GM18499 (cell line): ENCODE data around the gene TFG.

Experiments
- ATAC-seq: cut with Tn5 transposase; IDR thresholded peaks from one replicate; pipeline ENCODE4 v1.9.1; 2021; ENCODE audit warnings: moderate number of reproducible peaks; ENCODE audit not compliant: insufficient read depth, unreplicated experiment

Gene TFG

DNA sequence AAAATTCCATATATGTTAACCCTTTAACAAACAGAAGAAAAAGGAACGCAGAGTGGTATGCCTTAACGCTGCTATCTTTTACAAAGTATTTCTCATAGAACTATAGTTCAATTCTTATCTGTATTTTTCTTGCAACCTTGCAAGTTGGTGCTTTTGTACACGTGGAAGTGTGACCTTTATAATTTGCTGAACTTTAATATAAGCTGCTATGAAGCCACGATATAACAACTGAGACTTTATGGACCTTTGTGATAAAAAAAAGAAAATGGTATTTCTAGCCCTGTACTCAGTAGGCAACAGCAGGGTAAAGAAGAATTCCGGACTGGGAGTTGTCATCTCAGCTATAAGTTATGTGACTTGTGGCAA, 6.3 kb upstream of the TFG start:
- ATAC-seq, result no peak

DNA sequence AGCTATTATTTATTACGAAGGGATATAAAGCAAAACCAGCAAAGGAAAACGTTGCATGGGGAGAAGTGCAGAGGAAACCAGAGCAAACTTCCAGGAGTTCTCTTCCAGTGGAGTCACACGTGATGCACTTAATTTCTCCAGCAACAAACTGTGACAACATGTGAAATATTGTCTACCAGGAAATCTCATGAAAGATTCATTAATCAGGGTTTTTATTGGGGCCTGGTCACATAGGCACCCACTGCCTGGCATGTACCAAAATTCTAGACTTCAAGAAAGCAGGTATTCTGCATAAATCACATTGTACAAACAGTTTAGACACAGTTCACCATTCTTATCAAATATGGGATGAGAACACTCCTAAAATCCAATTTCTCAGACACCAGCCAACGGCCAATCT, 5.4 kb upstream of the TFG start:
- no peak for ATAC-seq

DNA sequence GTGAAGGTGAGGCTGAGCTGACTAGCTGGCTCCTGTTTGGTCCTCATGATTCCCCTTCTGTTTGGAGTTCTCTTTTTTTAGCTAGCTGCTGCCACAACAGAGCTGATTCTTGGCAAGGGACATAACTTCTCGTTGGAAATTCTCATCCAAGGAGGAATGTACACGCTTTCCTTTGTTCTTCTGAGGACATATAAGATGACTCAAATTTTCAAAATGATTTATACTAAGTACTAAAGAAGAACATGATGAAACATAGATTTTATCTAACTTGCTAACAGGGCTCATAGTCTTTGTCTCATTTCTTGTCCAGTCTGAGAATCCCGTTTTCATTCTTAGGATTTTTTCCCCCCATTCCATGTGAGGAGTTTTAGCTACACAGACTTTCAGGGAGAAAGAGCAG, 2.9 kb upstream of the TFG start:
- ATAC-seq, result no peak

DNA sequence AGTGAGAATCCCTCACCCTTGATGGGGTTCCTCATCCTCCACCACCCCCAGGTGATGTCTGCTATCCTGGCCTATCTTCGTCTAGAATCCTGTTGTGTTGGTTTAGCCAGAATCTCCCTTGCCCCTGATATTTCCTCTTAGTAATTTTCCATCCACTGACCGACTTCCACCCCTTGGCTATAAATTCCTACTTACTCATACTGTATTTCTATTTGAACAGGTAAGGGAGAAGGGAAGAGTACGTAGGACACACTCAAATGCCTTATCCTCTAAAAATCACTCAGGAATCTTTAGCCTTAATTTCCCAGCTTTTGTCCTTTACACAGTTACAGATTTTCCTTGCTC, 678 bp upstream of the TFG start:
- no peak for ATAC-seq

DNA sequence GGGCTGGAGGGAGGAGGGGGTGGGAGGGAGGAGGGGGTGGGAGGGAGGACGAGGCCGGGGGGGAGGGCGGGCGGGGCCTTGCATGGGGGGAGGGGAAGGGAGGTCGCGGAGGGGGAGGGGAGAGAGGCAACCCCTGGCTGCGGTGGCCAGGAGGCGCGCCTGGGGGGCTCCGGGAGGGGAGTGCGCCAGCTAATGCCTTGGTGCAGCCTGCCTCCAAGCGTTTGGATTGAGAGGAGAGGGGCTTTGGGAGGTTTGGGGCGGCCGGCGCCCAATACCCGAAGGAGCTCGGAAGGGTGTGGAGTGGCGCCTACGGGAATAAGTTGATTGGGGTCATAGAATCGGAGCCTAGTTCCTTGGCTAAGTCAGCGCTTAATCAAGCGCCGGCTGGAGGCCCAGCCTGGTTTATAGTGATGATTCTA, 557 bp downstream of the TFG start:
- ATAC-seq, result no peak

DNA sequence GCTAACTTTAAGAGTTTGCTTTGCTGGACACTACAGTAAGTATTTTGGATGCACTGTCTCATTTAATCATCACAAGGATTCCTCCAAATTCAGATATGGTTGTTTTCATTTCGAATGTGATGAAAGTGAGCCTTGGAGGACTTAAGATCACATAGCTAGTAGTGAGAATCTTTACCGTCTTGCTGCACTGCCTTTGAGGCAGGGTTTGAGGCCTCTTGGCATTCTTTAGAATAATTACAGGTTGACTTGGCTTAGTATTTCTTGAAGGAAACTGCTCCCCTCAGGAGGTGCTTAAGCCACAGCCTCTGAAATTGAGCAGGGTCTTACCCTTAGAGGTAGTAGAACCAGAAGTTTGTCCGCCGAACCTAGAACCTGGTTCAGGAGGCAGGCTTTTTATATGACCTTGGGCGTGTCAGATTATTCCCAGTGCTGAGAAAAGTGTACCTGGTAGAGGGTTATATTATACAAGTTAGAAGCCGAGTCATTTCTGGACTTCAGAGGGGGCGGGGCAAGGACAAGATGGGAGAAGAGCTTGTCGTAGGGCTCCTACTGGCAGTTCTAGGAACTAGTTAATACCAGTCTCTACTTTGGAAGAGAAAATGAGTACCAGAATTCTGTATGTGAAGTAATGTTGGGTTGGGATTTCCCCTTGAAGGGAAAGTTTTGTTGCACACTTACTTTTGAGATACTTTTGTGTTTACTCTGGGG, 1.1 kb downstream of the TFG start:
- peak; percentile 30 for ATAC-seq

DNA sequence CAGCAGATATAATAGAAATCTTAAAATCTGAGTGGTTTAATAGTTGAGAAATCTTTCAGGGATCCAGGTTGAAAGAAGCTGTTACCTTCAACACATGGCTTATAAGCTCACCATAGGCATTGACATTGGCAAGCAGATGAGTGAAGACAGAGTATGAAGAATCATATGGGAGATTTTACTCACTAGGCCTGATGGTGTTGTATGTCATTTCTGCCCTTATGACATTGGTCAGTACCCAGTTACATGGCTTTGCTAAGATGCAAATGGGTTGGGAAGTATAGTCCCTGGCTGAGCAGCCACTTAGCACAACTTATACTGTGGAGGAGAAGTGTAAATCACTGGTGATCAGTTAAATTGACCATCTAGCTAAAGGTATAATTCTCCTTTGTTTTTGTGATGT, 5.9 kb downstream of the TFG start:
- no peak for ATAC-seq

DNA sequence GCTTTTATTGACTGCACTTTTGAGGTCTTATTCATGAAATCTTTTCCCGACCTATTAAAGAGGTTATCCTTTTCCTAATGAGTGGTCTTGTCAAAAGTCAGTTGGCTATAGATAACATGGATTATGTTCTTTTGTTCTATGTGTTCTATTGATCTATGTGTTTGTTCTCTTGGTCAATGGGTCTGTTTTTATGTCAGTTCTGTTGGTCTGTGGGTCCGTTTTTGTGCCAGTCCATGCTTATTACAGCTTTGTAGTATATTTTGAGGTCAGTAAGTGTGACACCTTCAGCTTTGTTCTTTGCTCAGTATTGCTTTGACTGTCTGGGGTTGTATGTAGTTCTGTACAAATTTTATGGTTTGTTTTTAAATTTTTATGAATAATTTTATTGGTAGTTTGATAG, 7.8 kb downstream of the TFG start:
- no peak for ATAC-seq

DNA sequence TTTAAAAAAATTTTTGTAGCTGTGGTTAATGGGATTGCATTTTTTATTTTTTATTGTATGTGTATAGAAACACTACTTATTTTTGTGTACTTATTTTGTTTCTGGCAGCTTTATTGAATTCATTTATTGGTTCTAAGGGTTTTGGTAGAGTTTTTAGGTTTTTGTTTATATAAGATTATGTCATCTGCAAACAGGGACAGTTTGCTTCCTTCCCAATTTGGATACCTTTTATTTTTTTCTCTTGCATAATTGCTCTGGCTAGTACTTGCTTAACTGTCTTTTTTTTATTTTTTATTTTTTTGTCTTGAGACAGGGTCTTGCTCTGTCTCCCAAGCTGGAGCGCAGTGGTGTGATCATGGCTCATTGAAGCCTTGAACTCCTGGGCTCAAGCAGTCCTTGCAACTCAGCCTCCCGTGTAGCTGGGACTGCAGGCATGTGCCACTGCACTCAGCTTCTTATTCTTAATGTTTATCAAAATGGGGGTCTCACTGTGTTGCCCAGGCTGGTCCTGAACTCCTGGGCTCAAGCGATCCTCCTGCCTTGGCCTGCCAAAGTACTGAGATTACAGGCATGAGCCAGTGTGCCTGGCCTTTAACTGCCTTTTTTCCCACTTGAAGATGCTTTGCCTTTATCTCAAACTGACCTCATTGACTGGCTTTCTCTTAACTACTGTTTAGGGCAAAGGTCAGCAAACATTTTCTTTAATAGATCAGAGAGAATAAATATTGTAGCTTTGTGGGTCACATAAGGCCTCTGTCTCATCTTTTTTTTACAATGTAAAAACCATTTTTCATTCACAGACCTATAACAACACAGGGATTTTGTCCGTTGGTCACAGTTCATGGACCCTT, 8.6 kb downstream of the TFG start:
- ATAC-seq, result no peak

DNA sequence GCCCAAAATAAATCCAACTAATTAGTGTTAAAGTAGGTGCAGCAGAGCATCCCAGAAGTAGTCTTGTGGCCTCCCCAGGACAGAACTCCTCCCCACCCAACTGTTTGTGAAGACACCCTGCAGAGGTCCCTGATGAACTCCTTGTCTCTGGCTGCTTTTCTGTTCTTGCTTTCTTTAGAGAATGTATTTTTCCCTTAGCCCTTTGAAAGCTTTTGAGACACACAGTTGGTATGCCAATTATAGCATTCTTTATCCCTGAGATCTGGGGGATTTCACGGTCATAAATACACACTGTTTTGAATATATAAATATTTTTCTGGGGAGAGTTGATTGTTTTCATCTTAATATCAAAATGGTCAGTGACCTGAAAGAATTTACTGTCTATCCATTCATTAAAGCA, 9.8 kb downstream of the TFG start:
- ATAC-seq, result no peak

DNA sequence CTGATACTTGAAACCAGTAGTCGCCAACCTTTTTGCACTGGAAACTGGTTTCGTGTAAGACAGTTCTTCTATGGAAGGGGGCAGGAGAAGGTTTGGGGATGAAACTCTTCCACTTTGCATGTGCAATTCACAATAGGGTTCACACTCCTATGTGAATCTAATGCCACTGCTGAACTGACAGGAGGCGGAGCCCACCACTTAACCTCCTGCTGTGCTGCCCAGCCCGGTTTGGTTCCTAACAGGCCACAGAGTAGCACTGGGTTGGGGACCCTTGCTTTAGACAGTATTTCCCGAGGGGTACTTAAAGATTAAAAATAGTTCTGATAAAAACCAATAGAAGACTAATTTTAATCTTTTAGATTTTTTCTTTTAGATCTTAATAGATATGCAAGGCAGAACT, 11.1 kb downstream of the TFG start:
- no peak for ATAC-seq

DNA sequence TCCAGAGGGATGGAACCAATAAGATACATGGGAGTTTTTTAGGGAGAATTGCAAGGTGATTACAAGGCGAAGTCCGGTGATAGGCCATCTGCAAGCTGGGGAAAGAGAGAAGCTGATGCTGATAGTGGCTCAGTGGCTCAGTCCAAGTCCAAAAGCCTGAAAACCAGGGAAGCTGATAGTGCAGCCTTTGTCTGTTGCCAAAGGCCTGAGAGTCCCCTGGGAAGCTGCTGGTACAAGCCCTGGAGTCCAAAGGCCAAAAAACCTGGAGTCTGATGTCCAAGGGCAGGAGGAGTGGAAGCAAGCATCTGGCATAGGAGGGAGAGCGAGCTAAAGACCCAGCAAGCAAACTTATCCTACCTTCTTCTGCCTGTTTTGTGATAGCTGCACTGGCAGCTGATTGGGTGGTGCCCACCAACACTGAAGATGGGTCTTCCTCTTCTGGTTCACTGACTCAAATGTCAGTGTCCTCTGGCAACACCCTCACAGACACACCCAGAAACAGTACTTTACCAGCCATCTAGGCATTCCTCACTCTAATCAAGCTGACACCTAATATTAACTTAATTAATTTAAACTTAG, 16.7 kb downstream of the TFG start:
- no peak for ATAC-seq

DNA sequence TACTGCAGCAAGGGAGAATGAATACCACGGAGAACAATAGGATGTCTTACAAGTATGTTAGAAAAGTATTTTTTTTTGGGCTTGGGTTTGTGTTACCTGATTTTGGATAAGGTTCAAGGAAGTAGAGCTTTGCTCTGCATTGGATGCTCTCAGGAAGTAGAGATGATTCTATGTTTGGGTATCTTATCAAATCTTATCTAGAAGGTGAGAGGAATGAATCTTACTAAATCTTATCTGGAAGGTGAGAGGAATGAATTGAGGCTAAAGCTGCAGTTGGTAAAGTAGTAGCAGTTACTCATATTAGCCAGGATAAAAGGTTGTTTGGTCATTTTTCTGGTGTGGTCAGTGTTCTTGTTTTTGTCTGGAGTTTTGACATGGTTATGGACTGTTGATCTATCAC, 17.4 kb downstream of the TFG start:
- ATAC-seq, result no peak

DNA sequence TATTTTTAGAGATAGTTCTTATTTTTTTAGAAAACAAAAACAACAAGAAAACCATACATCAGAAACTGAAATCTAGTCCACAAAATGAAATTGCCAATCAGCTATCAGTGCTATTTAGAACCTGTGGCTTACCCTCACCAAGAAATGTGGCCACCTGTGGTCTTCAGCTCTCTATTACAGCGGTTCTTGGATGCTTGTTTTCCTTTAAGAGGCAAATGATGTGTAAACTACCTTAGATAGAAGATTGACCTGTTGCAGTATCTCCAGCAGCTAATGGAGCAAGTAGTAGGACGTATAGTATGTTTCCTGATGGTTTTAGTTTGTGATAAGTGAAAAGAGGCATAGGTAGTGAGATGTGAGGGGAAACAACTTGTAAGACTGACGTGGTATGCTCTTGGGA, 21.2 kb downstream of the TFG start:
- no peak for ATAC-seq

DNA sequence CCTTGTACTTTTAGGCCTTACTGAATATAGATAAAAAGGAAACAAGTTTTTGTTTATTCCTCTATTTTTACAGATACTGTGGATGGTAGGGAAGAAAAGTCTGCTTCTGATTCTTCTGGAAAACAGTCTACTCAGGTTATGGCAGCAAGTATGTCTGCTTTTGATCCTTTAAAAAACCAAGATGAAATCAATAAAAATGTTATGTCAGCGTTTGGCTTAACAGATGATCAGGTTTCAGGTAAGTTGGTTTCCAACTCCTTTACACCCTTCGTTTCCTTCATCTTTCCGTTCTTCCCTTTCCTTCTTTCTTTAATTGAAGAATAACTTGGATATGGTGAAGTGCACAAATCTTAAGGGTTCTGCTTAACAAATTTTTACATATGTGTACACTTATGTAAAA, 23.1 kb downstream of the TFG start:
- no peak for ATAC-seq

DNA sequence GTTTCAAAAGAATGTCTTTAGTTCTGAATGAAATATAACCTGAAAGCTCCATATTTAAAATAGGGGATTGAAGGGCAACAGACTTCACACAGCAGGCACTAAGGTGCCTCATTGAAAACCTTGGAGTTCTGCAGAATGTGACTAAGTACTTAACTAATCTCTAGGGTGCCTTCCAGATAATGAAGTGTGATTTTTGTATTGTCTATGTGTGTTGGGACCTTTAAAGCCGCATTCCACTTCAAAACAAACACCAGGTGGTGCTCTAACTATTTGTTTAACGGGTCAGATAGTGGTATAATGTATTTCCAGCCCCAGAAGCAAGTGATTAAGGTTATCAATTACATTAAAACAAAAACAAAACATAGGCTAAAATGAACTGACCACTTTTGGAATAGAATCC, 28.0 kb downstream of the TFG start:
- no peak for ATAC-seq

DNA sequence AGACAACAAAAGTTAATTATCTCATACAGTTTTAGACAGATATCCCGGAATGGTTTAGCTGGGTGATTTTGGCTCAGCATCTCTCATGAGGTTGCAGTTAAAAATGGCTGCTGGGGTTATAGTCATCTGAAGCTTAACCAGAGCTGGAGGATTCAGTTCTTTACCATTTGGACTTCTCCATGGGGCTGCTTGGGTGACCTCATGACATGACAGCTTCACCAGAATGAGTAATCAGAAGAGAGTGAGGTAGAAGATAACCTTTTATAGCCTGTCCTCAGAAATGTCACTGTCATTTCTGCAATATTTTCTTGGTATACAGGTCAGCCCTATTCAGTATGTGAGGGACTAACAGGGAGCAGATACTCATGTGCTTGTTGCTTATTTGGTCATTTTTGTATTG, 30.9 kb downstream of the TFG start:
- no peak for ATAC-seq

DNA sequence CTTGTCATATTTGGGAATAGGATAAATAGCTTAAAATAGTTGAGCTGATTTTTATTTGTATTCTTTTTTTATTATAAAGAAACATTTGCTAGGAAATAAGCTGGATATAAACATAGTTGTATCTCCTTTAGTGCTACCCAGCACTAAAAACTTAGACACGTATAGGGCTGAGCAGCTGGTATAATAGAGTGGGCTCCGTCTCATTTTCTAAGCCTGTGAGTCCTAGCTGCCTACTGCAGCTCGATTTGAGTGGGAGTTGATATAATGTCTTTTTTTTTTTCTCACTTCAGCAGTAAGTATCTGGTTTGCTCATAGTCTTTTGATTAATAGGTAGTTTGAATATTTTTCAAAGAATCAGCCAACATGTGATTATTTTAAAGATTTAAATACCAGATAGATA, 34.2 kb downstream of the TFG start:
- no peak for ATAC-seq

DNA sequence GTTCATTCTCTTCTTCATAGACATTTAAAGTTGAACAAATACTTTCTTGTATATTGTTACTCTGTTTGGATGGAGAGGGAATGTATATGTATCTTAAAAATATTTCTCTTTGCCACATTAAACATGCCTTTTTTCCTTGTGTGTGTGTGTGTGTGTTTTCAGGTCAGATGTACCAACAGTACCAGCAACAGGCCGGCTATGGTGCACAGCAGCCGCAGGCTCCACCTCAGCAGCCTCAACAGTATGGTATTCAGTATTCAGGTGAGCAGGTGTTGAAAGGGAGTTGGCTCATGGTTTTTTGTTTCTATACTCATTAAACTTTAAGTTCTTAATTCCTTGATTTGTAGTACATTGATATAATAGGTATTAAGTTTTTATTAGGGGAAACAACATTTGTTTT, 35.4 kb downstream of the TFG start:
- no peak for ATAC-seq

DNA sequence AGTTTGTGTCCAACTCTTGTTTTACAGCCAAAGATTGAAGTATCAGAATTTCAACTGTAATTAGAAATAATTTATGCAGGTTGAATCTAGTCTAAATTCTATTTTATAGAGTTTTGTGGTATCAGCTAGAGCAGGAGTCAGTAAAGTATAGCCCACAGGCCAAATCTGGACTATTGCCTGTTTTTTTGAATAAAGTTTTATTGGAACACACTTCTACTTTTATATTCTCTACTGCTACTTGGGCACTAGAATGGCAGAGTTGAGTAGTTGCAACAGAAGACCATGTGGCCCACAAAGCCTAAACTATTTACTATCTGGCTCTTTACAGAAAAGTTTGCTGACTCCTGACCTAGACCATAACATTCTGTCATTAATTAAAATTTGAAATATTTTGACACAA, 36.3 kb downstream of the TFG start:
- no peak for ATAC-seq

DNA sequence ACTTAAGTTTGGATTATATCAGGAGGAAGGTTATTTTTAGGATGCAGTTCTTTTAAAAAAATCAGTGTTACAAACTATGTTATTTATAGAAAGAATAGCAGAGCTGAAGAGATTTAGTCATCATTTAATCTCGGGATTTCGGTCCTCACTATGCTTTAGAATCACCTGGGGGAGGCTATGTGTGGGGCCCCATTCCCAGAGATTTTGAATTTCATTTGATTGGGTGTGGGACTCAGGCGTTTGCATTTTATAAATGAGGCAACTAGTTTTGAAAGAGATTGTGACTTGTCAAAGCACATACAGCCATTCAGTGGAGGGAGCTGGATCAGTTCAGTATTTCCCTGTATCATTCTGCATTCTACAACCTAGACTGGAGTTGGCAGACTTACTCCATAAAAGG, 36.8 kb downstream of the TFG start:
- no peak for ATAC-seq

DNA sequence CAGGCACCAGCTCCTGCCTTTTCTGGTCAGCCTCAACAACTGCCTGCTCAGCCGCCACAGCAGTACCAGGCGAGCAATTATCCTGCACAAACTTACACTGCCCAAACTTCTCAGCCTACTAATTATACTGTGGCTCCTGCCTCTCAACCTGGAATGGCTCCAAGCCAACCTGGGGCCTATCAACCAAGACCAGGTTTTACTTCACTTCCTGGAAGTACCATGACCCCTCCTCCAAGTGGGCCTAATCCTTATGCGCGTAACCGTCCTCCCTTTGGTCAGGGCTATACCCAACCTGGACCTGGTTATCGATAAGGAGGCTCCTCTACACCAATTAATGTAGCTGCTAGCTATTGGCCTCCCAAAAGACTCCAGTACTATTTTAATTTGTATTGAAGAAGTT, 38.9 kb downstream of the TFG start:
- no peak for ATAC-seq
